Measurements from ENCODE around the gene RAB8B. TPM values are rescaled to one million over a fixed set of nuclear protein-coding genes. Genes with fewer than 3 reads are reported as not detected.
A peak's percentile ranks its signal among the peaks of the same experiment; 100 is the strongest.

Gene RAB8B
- total RNA-seq, 4 donors from 2014 or later, result 11.0 to 12.9 (median 12.5) TPM

DNA sequence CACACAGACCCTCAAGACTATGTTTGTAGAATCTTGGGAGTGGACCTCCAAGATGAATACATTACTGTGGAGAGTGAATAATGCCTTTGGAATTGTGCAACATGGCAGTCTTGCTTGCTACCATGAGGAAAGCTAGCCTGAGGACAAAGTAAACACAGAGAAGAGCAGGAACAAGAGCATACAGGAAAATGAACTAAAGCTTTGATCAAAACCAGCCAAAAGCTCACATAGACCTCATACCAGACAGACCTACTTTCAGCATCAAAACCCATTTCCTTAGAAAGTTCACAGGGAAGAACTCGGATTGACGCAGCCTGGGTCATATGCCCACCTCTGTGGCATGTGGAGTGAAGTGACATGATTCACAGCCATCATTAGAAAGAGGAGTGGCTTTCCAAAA is 3.3 kb upstream of the RAB8B start:
- DNase-seq (ENCODE audit: low spot score in 2 of 2), result no peak
- 51% methylated on average over 2 of the region's 2 CpGs for WGBS
- Histone ChIP-seq H3K4me3 (no peak overlapping the region), H3K9me3 (no peaks in the 10 kb centered on the region), H3K27ac (no peak overlapping the region), H3K27me3 (no peaks in the 10 kb centered on the region), H3K4me1 (peaks cover 20% of the 10 kb centered on the region), H3K36me3 (no peaks in the 10 kb centered on the region)
- no peak for TF ChIP-seq POLR2AphosphoS5 (IDR thresholded peaks at IDR 0.05)
- TF ChIP-seq CTCF (IDR thresholded peaks at IDR 0.05), result no peak
- TF ChIP-seq POLR2A (IDR thresholded peaks at IDR 0.05), result no peak
- no peak for TF ChIP-seq EP300 (IDR thresholded peaks at IDR 0.05)

GRCh38 chr15:63187589-63188226 is 1.7 kb upstream of the RAB8B start:
- H3K27me3 ChIP-seq, result no peaks in the 10 kb centered on the region
- H3K4me1 ChIP-seq, result peaks cover 32% of the 10 kb centered on the region
- no peak for DNase-seq (ENCODE audit: low spot score in 2 of 2)
- H3K4me3 ChIP-seq, result no peak overlapping the region
- TF ChIP-seq EP300 (IDR thresholded peaks at IDR 0.05) (no peak), CTCF (IDR thresholded peaks at IDR 0.05) (no peak), POLR2A (IDR thresholded peaks at IDR 0.05) (no peak), POLR2AphosphoS5 (IDR thresholded peaks at IDR 0.05) (no peak)
- 82% methylated on average over 5 of the region's 5 CpGs for WGBS
- no peaks in the 10 kb centered on the region for H3K9me3 ChIP-seq
- no peak overlapping the region for H3K27ac ChIP-seq
- no peaks in the 10 kb centered on the region for H3K36me3 ChIP-seq

GRCh38 chr15:63188247-63188925 is 1.0 kb upstream of the RAB8B start:
- no peaks in the 10 kb centered on the region for H3K9me3 ChIP-seq
- no peaks in the 10 kb centered on the region for H3K36me3 ChIP-seq
- H3K27ac ChIP-seq, result peak overlapping the region; percentile 25
- no peak for TF ChIP-seq POLR2AphosphoS5 (IDR thresholded peaks at IDR 0.05)
- no peak for TF ChIP-seq EP300 (IDR thresholded peaks at IDR 0.05)
- TF ChIP-seq CTCF (IDR thresholded peaks at IDR 0.05), result no peak
- no peak for TF ChIP-seq POLR2A (IDR thresholded peaks at IDR 0.05)
- DNase-seq (ENCODE audit: low spot score in 2 of 2), result no peak
- no peaks in the 10 kb centered on the region for H3K27me3 ChIP-seq
- H3K4me3 ChIP-seq, result peak overlapping the region; percentile 64
- WGBS, result 44% methylated on average over 10 of the region's 10 CpGs
- H3K4me1 ChIP-seq, result peaks cover 37% of the 10 kb centered on the region

- 7% methylated on average over 10 of the region's 10 CpGs for WGBS
- peak in 1 of 2 donors; percentile 9 for TF ChIP-seq POLR2A (IDR thresholded peaks at IDR 0.05)
- no peak for TF ChIP-seq CTCF (IDR thresholded peaks at IDR 0.05)
- Histone ChIP-seq H3K27me3 (no peaks in the 10 kb centered on the region), H3K27ac (peak overlapping the region; percentile 73), H3K4me3 (peak overlapping the region; percentile 64), H3K9me3 (no peaks in the 10 kb centered on the region), H3K36me3 (no peaks in the 10 kb centered on the region), H3K4me1 (peaks cover 55% of the 10 kb centered on the region)
- no peak for DNase-seq (ENCODE audit: low spot score in 2 of 2)
These were observed 749 bp downstream of the RAB8B start for GRCh38 chr15:63189941-63190768.

Measured in suprapubic skin (tissue), 4 donors.